Measurements from ENCODE around the gene FGD1. TPM values are rescaled to one million over a fixed set of nuclear protein-coding genes. Genes with fewer than 3 reads are reported as not detected.
A peak's percentile ranks its signal among the peaks of the same experiment; 100 is the strongest.
"Not testable (repeated sequence)": the region's sequence is repeated elsewhere in the genome, so short reads cannot be mapped to it uniquely, and the experiment has no call there.

The FGD1 gene
- 14.4 and 17.2 TPM in 2 replicates for total RNA-seq (2014; rRNA removed; shearing (Covaris generic); ENCODE audit: low replicate concordance)

DNA sequence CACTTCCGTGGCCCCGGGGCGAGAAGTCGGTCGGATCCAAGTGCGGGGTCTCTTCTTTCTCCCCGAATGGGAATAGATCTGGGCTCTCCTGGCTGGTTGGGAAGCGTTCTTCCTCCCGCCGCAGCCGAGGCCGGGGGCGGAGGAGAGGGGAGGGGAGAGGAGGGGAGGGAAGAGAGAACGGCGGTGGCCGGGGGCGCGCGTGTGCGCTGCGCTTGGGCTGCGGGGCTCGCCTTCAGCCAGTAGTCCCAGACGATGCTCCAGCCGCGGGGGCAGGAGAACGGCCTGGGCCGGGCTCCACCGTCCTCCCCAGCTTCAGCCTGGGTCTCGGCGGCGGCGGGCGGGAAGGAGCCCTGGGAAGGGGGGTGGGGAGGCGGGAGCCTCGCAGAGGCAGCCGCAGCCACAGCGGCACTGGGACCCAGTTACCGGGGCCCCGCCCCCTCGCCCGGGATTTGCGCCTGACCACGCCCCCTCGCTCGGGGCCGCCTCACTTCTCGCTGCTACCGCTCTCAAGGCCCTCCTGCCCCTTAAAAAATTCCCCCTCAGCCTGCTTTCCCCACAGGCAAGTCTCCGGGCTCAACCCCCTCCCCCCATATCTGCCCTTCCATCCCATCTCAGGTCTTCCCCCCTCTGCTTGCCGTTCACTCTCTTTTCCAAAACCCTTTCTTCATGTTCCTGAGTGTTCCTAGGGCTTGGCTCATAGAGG is at the start of gene FGD1:
TSS of gene FGD1 (minus strand) at position 421 of the 703 bp plus-strand sequence. CDS start 802 bp downstream, outside the sequence.
- in situ Hi-C loops (cut with HindIII; ENCODE audit: low pct_unique_long_range_greater_than_20kb, low sequenced_read_pairs), result no loop called here
- peak; percentile 50 for DNase-seq (ENCODE audit: low read depth)

DNA sequence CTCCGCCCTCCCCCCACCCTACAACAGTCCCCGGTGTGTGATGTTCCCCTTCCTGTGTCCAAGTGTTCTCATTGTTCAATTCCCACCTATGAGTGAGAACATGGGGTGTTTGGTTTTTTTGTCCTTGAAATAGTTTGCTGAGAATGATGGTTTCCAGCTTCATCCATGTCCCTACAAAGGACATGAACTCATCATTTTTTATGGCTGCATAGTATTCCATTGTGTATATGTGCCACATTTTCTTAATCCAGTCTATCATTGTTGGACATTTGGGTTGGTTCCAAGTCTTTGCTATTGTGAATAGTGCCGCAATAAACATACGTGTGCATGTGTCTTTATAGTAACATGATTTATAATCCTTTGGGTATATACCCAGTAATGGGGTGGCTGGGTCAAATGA is 46.2 kb upstream of the FGD1 start:
- DNase-seq (ENCODE audit: low read depth); in situ Hi-C loops (cut with HindIII; ENCODE audit: low pct_unique_long_range_greater_than_20kb, low sequenced_read_pairs): not testable (repeated sequence)

DNA sequence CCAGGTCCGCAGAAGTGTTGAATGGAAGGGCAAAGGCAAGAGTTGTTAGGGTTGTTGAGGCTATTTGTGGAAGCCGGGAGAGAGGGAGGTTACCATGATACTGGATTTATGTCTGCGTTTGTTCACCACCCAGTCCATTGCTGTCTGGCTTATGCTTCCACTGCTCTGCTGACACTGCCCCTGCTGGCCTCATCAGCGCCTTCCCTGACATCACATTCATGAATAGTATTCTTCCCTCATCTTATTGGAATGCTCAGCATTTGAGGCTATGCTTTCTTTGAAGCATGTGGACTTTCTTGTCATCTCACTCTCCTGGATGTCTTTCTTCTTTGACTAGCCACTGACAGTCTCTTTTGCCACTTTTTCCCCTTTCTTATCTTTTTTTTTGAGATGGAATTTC is 44.3 kb upstream of the FGD1 start:
- in situ Hi-C loops (cut with HindIII; ENCODE audit: low pct_unique_long_range_greater_than_20kb, low sequenced_read_pairs), result no loop called here
- DNase-seq (ENCODE audit: low read depth), result peak; percentile 11

DNA sequence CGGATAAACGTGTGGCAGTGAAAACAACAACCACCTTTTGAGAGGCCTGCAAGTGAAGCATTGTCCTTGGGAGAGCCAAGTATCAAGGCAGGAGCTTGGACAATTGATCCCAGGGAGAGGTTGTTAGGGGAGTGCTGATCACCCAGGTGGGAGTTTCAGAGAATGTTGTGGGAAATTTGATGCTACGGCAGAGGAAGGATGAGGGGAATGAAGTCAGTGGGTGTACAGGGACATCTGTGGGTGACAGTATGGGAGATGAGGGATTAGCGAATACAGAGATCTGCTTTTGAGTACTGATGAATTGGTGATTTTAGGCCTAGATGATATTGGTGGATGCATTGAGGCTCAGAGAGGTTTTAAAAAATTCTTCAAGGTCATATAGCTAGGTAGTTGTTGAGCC is 38.2 kb upstream of the FGD1 start:
- in situ Hi-C loops (cut with HindIII; ENCODE audit: low pct_unique_long_range_greater_than_20kb, low sequenced_read_pairs), result no loop called here
- no peak for DNase-seq (ENCODE audit: low read depth)

DNA sequence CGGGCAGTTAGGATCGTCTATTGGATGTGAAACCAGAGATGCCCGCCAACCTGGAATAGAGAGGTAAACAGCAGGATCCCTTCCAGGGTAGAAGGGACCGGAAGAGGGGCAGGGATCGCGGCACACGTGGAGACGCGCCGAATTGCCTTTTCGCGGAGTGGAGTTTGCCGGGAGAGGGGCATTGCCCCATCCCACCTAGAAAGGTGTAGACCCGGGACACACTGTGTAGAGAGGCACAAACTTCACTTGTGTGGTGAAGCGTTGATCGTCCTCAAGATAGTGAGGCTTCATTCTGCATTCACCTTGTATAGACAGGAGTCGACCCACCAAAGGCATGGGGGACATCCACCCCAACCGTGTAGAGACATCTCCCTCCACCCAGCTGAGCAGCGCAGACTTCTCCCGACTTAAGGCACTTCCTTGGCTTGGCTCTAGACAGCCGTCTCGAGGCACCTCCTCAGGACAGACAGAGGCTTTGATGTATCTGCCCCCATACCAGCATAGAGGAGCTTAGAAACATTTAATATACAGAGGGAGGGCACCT is 34.4 kb upstream of the FGD1 start:
- peak; percentile 1 for DNase-seq (ENCODE audit: low read depth)

DNA sequence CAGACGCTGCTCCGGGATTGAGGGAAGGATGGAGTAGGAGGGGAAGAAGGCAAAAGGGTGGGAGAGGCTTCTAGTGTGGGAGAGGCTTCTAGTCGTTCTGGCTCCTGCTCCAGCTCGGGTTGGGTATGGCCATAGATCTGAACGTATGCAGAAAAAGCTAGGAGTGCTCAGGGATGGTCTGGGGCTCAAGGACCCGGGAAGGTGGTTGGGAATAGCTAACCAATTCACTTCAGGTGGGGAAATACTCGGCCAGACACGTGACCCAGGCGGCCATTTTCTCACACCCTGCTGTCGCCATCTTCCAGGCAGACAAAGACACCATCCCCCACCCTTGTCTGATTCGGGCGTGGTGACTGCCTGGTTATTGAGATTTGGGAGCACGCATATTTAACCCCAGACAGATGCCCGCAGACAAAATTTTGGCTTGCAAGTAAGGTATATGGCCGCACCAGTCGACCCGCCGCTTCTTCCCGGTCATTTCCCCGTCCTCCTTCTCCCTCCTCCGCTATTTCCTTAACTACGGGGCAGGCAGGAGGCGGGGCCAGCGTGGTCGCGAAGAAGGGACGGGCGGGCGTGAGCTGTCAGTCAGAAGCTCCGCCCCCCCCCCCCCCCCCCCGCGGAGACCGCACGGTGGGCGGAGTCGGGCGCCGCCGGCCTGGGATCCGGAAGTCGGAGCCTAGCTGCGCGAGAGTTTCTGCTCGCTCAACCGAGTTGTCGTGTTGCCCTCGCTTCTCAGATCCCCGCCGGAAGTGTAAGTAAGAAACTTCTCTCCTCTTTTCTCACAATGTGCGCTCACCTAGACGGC is 33.7 kb upstream of the FGD1 start, which contains the start of gene GNL3L:
TSS of gene GNL3L (plus strand) at position 668 of the 805 bp plus-strand sequence. CDS start 2,348 bp downstream, outside the sequence.
- peak; percentile 97 for DNase-seq (ENCODE audit: low read depth)
- in situ Hi-C loops (cut with HindIII; ENCODE audit: low pct_unique_long_range_greater_than_20kb, low sequenced_read_pairs), result no loop called here

More for the DNA sequence above, 34.4 kb upstream of the FGD1 start:
- in situ Hi-C loops (cut with HindIII; ENCODE audit: low pct_unique_long_range_greater_than_20kb, low sequenced_read_pairs), result no loop called here

DNA sequence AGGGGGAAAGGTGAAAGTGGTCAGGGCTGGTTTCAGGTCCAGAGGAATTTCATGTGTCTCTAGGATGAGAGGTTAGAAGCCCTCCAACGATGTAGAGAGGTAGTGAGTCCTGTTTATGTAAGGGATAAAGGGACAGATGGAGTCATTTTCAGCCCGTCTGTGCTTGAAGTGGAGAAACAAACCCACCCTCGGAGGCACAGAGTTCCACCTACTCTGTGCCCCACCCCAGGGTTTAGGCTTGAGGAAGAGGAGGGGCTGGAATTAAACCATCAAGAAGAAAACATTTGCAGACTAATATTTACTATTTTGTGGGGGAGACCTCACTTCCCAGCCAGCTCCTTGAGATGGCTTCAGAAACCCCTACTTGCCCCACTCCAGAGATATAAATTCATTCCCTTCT is 33.1 kb upstream of the FGD1 start:
- DNase-seq (ENCODE audit: low read depth), result no peak
- in situ Hi-C loops (cut with HindIII; ENCODE audit: low pct_unique_long_range_greater_than_20kb, low sequenced_read_pairs), result no loop called here

DNA sequence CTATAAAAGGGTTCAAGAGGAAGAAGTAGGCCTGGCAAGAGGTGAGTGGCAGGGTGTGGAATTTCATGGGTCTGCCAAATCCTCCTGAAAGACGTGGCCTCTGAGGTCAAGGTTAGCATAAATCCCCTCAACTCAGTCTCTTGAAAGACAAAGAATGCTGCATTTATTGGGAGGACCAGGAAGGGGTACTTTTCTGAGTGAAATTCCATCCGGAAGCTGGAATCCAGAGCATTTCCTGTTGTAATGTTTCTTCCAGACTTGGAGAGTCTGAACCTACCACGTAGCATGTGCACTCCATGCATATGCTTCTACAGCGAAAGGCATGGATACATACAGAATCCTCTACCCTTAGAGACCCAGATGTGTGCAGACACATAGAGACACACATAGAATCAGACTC is 13.4 kb upstream of the FGD1 start:
- in situ Hi-C loops (cut with HindIII; ENCODE audit: low pct_unique_long_range_greater_than_20kb, low sequenced_read_pairs), result no loop called here

DNA sequence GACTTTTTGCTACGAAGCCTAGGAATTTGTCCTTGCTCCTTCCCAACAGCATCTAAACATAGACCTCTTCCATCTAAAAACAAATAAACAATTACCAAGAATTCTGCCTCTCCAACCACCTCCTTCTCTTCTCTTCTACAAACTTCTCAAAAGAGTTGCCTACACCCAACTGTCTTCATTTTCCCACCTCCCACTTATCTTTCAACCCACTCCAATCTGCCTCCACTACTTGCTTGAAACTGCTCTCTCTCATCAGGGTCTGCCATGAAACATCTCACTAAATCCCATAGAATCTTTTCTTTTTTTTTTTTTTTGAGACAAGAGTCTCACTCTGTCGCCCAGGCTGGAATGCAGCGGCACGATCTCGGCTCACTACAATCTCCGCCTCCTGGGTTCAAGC is 902 bp upstream of the FGD1 start:
- in situ Hi-C loops (cut with HindIII; ENCODE audit: low pct_unique_long_range_greater_than_20kb, low sequenced_read_pairs), result no loop called here

More for the DNA sequence above, 13.4 kb upstream of the FGD1 start:
- DNase-seq (ENCODE audit: low read depth), result no peak

DNA sequence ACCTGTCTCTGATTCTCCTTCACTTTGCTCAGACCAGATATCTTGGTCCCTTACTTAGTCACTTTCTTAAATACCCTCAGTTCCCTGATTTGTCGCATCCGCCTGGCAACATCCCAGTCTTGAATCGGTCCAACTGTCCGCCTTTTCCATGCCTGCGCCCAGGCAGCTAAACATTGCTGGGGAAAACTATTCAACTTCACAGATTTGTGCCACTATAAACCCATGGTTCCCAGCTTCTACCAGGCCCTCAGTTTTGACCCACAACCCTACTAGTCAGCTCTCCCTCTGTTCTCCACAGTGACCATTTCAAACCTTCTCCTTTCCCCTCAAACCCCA is 451 bp upstream of the FGD1 start:
- DNase-seq (ENCODE audit: low read depth), result no peak
- in situ Hi-C loops (cut with HindIII; ENCODE audit: low pct_unique_long_range_greater_than_20kb, low sequenced_read_pairs), result no loop called here

More for the DNA sequence above, 902 bp upstream of the FGD1 start:
- no peak for DNase-seq (ENCODE audit: low read depth)

DNA sequence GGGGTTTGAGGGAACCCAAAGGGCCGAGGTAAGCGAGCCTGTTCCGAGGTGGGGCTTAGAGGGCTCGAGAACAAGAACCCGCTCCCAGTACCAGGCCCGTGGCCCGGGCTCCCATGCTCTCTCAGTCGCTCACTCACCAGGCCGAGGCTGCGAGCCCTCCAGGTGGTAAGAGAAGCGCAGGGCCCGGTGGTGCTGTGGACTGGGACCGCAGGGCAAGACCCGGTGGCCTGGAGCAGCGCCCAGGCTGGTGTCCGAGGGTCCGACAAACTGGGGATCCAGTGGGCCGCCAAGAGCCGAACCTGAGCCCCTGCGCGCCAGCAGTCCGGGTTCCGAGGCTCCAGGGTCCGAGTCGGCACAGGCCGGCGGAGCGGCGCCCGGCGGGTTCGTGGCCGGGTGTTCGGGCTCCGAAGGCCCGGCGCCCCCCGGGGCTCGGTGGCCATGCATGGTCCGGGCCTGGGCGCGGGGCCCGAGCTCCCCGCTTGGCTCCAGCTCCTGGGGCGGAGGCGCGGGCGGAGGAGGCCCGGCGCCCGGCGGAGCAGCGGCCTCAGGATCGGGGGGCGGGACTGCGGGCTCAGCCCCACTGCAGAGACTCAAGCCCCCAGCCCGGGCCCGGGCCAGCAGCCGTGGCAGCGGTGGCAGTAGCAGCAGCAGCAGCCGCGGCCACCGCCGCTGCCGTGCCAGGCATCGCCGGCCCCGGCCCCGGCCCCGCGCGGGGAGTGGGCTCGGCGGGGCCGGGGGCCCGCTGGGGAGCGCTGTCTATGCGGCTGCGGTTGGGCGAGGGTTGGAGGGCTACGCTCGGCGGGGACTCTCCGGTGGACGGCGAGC is 833 bp downstream of the FGD1 start:
- in situ Hi-C loops (cut with HindIII; ENCODE audit: low pct_unique_long_range_greater_than_20kb, low sequenced_read_pairs), result no loop called here

DNA sequence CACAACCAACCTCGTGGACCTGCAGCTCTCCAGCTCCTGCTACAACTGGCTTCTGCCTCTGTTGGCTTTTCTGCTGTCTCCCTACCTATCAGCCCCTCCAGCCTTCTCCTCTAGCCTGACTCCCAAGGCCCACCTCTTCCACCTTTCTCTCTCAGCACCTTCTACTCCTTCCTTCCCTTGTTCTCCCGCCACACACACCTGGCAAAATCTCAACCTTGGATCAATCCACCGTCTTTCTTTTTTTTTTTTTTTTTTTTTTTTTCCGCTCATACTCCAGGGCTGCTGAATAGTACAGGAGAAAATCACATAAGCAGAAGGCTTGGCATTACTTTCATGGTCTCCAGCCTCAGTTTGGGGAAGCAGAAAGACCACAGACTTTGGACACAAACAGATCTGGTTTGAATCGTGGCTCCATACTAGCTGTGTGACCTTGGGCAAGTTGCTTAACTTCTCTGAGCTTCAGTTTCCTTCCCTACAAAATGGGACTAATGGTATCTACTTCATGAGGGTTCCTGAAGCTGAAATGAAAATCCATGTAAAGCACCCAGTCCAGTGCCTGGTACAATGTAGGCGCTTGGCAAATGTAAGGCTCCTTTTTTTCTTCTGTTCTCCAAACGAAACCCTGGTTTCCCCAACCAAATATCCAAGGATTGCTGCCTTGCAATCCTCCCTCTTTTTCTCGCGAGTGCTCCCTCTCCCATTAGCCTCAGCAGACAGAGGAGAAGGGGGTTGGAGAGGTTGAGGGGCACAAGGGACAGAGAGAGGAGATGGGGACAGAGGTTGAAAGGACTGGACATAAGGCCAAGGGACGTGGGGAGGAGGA is 1.7 kb downstream of the FGD1 start:
- in situ Hi-C loops (cut with HindIII; ENCODE audit: low pct_unique_long_range_greater_than_20kb, low sequenced_read_pairs), result no loop called here
- peak; percentile 17 for DNase-seq (ENCODE audit: low read depth)

More for the DNA sequence above, 833 bp downstream of the FGD1 start:
- no peak for DNase-seq (ENCODE audit: low read depth)

DNA sequence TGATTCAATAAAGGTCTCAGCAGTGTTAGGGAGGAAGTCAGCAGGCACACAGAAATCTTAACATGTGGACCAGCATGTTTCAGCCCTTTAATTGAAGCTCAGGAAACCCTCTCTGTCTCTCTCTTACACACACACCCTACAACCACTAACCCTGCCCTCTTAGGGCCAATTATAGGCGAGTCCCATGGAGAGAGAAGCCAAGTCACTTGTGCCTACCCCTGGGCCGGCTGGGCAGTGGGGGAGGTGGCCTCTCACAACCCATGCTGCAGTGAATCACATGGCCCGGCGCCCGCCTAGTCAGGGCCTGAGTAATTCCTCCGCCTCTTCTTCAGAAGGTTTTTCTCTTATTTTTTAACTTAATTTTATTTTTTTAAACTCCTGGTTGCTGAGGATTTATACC is 3.7 kb downstream of the FGD1 start:
- in situ Hi-C loops (cut with HindIII; ENCODE audit: low pct_unique_long_range_greater_than_20kb, low sequenced_read_pairs), result no loop called here

DNA sequence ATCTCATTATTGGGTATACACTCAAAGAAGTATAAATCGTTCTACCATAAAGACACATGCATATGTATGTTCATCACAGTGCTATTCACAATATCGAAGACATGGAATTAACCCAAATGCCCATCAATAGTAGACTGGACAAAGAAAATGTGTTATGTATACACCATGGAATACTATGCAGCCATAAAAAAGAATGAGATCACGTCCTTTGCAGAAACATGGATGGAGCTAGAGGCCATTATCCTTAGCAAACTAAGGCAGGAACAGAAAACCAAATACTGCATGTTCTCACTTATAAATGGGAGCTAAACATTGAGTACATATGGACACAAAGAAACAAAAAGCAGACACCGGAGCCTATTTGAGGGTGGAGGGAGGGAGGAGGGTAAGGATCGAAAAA is 6.2 kb downstream of the FGD1 start:
- DNase-seq (ENCODE audit: low read depth); in situ Hi-C loops (cut with HindIII; ENCODE audit: low pct_unique_long_range_greater_than_20kb, low sequenced_read_pairs): not testable (repeated sequence)

More for the DNA sequence above, 3.7 kb downstream of the FGD1 start:
- peak; percentile 35 for DNase-seq (ENCODE audit: low read depth)

DNA sequence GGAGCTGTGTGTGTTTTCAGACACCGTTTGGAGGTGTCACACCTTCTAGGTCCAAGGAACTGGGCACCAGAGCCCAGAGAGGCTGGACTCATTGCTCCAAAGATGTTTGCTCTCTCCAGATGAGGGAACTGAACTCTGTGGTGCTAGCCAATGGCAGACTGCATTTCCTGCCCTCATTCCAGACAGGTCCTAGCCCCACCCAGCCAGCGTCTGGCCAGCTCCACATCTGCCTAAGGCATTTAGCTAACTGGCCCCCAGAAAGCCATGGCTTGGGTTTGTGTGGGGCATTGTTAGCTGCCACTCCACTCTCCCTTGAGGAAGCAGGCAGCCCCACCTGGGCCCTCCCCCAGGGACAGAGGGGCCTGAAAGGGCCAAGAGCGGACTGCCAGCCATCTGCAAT is 11.4 kb downstream of the FGD1 start:
- DNase-seq (ENCODE audit: low read depth), result no peak
- in situ Hi-C loops (cut with HindIII; ENCODE audit: low pct_unique_long_range_greater_than_20kb, low sequenced_read_pairs), result no loop called here

DNA sequence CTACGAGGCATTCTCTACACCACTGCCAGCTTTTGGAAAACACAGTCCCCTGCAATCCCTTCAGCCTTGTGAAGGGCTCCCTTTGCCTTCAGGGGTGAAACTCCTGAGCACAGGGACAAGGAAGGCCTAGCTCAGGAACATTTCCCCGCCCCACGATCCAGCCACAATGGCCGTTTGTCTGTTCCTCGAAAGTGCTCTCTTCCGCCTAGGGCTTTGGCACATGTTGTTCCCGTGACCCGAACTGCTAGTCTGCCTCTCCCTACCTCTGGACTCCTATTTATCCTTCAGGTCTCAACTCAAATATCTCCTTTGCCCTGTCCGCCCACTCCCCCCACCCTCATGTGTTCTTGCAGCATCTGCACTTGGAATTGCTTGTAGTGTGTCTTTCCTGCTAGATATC is 12.1 kb downstream of the FGD1 start:
- in situ Hi-C loops (cut with HindIII; ENCODE audit: low pct_unique_long_range_greater_than_20kb, low sequenced_read_pairs), result no loop called here
- no peak for DNase-seq (ENCODE audit: low read depth)

DNA sequence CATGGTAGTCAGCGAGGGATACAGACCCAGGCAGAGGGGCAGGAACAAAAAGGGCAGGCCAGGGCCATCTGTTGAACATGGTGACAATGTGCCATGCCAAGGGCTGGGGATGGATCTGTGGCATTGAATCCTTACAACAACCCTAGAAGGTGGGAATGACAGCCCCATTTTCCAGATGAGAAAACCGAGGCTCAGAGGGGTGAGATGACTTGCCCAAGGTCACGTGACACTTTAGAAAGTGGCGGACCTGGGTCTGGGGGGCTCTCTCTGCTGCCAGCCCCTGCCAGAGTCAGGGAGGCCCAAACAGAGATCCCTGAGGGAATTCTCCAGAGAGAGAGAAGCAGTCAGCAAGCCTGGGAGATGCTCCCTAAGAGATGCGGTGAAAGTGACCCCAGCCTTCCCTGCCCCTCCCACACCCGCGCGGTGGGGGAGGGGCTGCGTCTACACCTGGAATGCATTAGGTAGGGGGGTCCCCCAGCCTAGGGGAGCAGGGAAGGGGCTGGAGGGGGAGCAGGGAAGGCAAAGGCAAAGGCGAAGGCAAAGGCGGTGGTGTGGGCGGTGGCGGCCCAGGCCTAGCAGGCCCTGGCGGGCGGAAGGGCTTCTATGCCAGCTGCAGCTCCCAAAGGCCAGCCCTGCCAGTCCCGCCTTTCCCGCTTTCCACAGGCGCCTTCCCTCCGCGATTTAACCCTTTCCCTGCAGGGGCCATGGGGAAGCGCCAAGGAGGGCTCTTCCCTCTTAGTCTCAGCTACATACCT is 13.0 kb downstream of the FGD1 start:
- DNase-seq (ENCODE audit: low read depth), result no peak
- in situ Hi-C loops (cut with HindIII; ENCODE audit: low pct_unique_long_range_greater_than_20kb, low sequenced_read_pairs), result no loop called here

Measured in Caki2 (cell line).